Neutrophil (primary cell): ENCODE results near the gene ERG28.

ENCODE experiments used
- H3K27ac ChIP-seq: fragments of 200-600 bp; sonication (generic); 2 replicates; pipeline ENCODE4 v1.5.1; 2016; ENCODE audit warnings: mild to moderate bottlenecking, moderate library complexity
- H3K27me3 ChIP-seq: fragments of 200-600 bp; sonication (generic); 2 replicates; pipeline ENCODE4 v1.6.0; 2016; ENCODE audit warnings: mild to moderate bottlenecking
- H3K36me3 ChIP-seq: fragments of 200-600 bp; sonication (generic); 2 replicates; pipeline ENCODE4 v1.5.1; 2017
- H3K4me1 ChIP-seq, 2 experiments: fragments of 200-600 bp in 1 of 2; sonication (generic) in 1 of 2; 1 replicate in 1 of 2; 2 replicates in 1 of 2; pipeline versions ENCODE4 v1.5.1 to v1.6.1; 2013 to 2016; ENCODE audit warnings: low read depth in 1 of 2, low read length in 1 of 2, mild to moderate bottlenecking in 1 of 2, moderate library complexity in 1 of 2; ENCODE audit not compliant: control insufficient read depth in 1 of 2, insufficient read depth in 1 of 2
- H3K4me3 ChIP-seq, 2 experiments: fragments of 200-600 bp in 1 of 2; sonication (generic) in 1 of 2; 1 replicate in 1 of 2; 2 replicates in 1 of 2; pipeline ENCODE4 v1.5.1; 2013 to 2016; ENCODE audit warnings: low read depth in 1 of 2, low read length in 1 of 2, mild to moderate bottlenecking in 1 of 2, moderate library complexity in 1 of 2
- H3K9me3 ChIP-seq: fragments of 200-600 bp; sonication (generic); 2 replicates; pipeline ENCODE4 v1.5.1; 2016
- CTCF ChIP-seq: fragments of 200-600 bp; sonication (generic); IDR thresholded peaks from 2 replicates; pipeline ENCODE4 v1.5.1; 2016; ENCODE audit warnings: antibody characterized with exemption

The ERG28 gene

GRCh38 chr14:75650253-75651058 is 10.2 kb downstream of the ERG28 start:
- Histone ChIP-seq H3K9me3 (no peaks in the 10 kb centered on the region), H3K27me3 (no peaks in the 10 kb centered on the region), H3K36me3 (peaks cover 45% of the 10 kb centered on the region), H3K27ac (no peak overlapping the region), H3K4me3 (no peak overlapping the region), H3K4me1 (no peaks in the 10 kb centered on the region)
- no peak for TF ChIP-seq CTCF

DNA sequence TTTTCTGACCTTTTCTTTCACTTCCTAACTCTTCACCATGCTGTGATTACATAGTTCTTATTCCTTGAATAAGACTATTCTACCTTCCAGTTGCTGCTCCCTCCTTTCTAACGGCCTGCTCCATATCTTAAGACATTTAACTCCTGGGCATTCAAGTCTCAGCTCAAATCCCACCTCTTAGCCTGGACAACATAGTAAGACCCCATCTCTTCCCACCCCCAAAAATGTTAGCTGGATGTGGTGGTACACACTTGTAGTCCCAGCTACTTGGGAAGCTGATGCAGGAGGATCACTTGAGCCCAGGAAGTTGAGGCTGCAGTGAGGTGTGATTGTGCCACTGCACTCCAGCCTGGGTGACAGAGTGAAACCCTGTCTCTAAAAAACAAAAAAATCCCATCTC is 10.9 kb downstream of the ERG28 start:
- Histone ChIP-seq H3K27ac (no peak overlapping the region), H3K4me3 (no peak overlapping the region), H3K36me3 (peaks cover 45% of the 10 kb centered on the region), H3K4me1 (no peaks in the 10 kb centered on the region), H3K27me3 (no peaks in the 10 kb centered on the region), H3K9me3 (no peaks in the 10 kb centered on the region)
- no peak for TF ChIP-seq CTCF

- H3K27me3 ChIP-seq: no peaks in the 10 kb centered on the region
- TF ChIP-seq CTCF: no peak
- H3K4me3 ChIP-seq: no peak overlapping the region
- no peak overlapping the region for H3K27ac ChIP-seq
- no peaks in the 10 kb centered on the region for H3K9me3 ChIP-seq
- peaks cover 45% of the 10 kb centered on the region for H3K36me3 ChIP-seq
- no peaks in the 10 kb centered on the region for H3K4me1 ChIP-seq
These were observed 11.3 kb downstream of the ERG28 start for GRCh38 chr14:75649337-75649736.

GRCh38 chr14:75648066-75648838 is 12.4 kb downstream of the ERG28 start:
- Histone ChIP-seq H3K4me1 (no peaks in the 10 kb centered on the region), H3K27ac (no peak overlapping the region), H3K27me3 (no peaks in the 10 kb centered on the region), H3K4me3 (no peak overlapping the region), H3K9me3 (no peaks in the 10 kb centered on the region), H3K36me3 (peaks cover 45% of the 10 kb centered on the region)
- no peak for TF ChIP-seq CTCF

DNA sequence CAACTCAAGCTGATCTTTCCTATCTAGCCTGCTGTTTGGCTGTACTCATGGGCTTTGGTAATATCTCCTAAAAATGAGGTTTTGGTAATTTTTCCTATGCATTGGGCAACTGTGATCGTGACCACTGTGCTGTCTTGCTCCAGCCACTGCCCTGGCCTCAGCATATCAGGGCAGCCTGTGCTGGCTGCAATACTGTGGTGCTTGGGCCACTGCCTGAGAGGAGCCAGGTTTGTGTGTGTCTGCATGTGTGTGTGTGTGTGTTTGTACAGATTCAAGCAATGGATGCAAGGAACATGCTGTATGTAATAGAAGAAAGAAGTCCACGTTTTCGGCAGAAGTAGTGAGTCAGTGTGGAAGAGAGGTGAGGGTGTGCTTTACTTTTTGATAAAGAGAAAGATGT is 13.0 kb downstream of the ERG28 start:
- H3K27ac ChIP-seq: no peak overlapping the region
- H3K27me3 ChIP-seq: no peaks in the 10 kb centered on the region
- H3K36me3 ChIP-seq: peaks cover 45% of the 10 kb centered on the region
- no peak overlapping the region for H3K4me3 ChIP-seq
- H3K4me1 ChIP-seq: no peaks in the 10 kb centered on the region
- no peaks in the 10 kb centered on the region for H3K9me3 ChIP-seq
- TF ChIP-seq CTCF: no peak
